DOHH2 (cell line): ENCODE measurements around the gene CCHCR1.

Experiments
- H3F3A ChIP-seq: fragments of 200-600 bp; sonication (generic), shearing (Covaris generic); 2 replicates; pipeline ENCODE4 v1.6.0; 2016; ENCODE audit warnings: antibody characterized with exemption, mild to moderate bottlenecking; ENCODE audit not compliant: control insufficient read depth, insufficient read depth
- H3K27ac ChIP-seq: fragments of 200-600 bp; sonication (generic); 2 replicates; pipeline ENCODE4 v1.5.1; 2014; ENCODE audit warnings: low read depth, mild to moderate bottlenecking, low read length, moderate library complexity
- H3K27me3 ChIP-seq: fragments of 200-600 bp; sonication (generic); 2 replicates; pipeline ENCODE4 v1.6.1; 2014; ENCODE audit warnings: mild to moderate bottlenecking, low read length, mixed read lengths; ENCODE audit not compliant: control insufficient read depth
- H3K36me3 ChIP-seq: fragments of 200-600 bp; sonication (generic); 2 replicates; pipeline ENCODE4 v1.6.1; 2014; ENCODE audit warnings: mild to moderate bottlenecking, low read length, moderate library complexity, mixed read lengths; ENCODE audit not compliant: control insufficient read depth
- H3K4me1 ChIP-seq: fragments of 200-600 bp; sonication (generic); 2 replicates; pipeline ENCODE4 v1.6.1; 2014; ENCODE audit warnings: mild to moderate bottlenecking, low read length, mixed read lengths; ENCODE audit not compliant: control insufficient read depth
- H3K4me2 ChIP-seq: fragments of 200-600 bp; sonication (generic); 2 replicates; pipeline ENCODE4 v1.6.0; 2014; ENCODE audit warnings: mild to moderate bottlenecking, low read length, moderate library complexity
- H3K4me3 ChIP-seq: fragments of 200-600 bp; sonication (generic); 2 replicates; pipeline ENCODE4 v1.5.1; 2014; ENCODE audit warnings: mild to moderate bottlenecking, low read length, mixed read lengths
- H3K79me2 ChIP-seq: fragments of 200-600 bp; sonication (generic); 2 replicates; pipeline ENCODE4 v1.6.1; 2014; ENCODE audit warnings: mild to moderate bottlenecking, low read length, mixed read lengths; ENCODE audit not compliant: control insufficient read depth
- H3K9me2 ChIP-seq: fragments of 200-600 bp; sonication (generic); replicated peaks from 2 replicates; pipeline ENCODE4 v1.6.1; 2014; ENCODE audit warnings: mild to moderate bottlenecking, low read length, mixed read lengths; ENCODE audit not compliant: control insufficient read depth
- H3K9me3 ChIP-seq: fragments of 200-600 bp; sonication (generic); 2 replicates; pipeline ENCODE4 v1.6.1; 2014; ENCODE audit warnings: antibody characterized with exemption, low read length, mixed read lengths; ENCODE audit not compliant: control insufficient read depth, insufficient read depth
- H4K20me1 ChIP-seq: fragments of 200-600 bp; sonication (generic); 2 replicates; pipeline ENCODE4 v1.6.0; 2014; ENCODE audit warnings: low read depth, mild to moderate bottlenecking, antibody characterized with exemption, low read length, moderate library complexity; ENCODE audit not compliant: control insufficient read depth, insufficient read depth
- EZH2phosphoT487 ChIP-seq: fragments of 200-600 bp; sonication (generic); IDR thresholded peaks from 2 replicates; pipeline ENCODE4 v1.6.1; 2017; ENCODE audit warnings: borderline replicate concordance, mild to moderate bottlenecking, antibody characterized with exemption, low read length, moderate library complexity, mixed read lengths
- TF ChIP-seq, protein P1 (sequence below): fragments of 200-600 bp; sonication (generic); IDR thresholded peaks from one replicate; pipeline ENCODE4 v1.5.1; 2014; ENCODE audit warnings: antibody characterized with exemption, mild to moderate bottlenecking, low read depth, low read length; ENCODE audit not compliant: poor library complexity, severe bottlenecking

Gene CCHCR1

GRCh38 chr6:31154436-31154835 is 3.2 kb downstream of the CCHCR1 start:
- Histone ChIP-seq H3K27me3 (no peaks in the 10 kb centered on the region), H3K36me3 (peaks cover 25% of the 10 kb centered on the region), H3K4me1 (peaks cover 11% of the 10 kb centered on the region), H3K79me2 (peaks cover 21% of the 10 kb centered on the region), H3K9me2 (no peaks in the 10 kb centered on the region), H3F3A (0 out of 2 replicates have a peak, but pooled peaks cover 2% of the 10 kb centered on the region), H3K4me2 (no peak overlapping the region), H4K20me1 (no peaks in the 10 kb centered on the region), H3K9me3 (no peaks in the 10 kb centered on the region), H3K4me3 (no peak overlapping the region), H3K27ac (no peak overlapping the region)
- TF ChIP-seq, protein P1, sequence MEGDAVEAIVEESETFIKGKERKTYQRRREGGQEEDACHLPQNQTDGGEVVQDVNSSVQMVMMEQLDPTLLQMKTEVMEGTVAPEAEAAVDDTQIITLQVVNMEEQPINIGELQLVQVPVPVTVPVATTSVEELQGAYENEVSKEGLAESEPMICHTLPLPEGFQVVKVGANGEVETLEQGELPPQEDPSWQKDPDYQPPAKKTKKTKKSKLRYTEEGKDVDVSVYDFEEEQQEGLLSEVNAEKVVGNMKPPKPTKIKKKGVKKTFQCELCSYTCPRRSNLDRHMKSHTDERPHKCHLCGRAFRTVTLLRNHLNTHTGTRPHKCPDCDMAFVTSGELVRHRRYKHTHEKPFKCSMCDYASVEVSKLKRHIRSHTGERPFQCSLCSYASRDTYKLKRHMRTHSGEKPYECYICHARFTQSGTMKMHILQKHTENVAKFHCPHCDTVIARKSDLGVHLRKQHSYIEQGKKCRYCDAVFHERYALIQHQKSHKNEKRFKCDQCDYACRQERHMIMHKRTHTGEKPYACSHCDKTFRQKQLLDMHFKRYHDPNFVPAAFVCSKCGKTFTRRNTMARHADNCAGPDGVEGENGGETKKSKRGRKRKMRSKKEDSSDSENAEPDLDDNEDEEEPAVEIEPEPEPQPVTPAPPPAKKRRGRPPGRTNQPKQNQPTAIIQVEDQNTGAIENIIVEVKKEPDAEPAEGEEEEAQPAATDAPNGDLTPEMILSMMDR: no peak
- TF ChIP-seq EZH2phosphoT487: no peak

- Histone ChIP-seq H3K79me2 (peaks cover 12% of the 10 kb centered on the region), H3K9me3 (no peaks in the 10 kb centered on the region), H3K27me3 (no peaks in the 10 kb centered on the region), H3K27ac (no peak overlapping the region), H3K4me1 (peaks cover 10% of the 10 kb centered on the region), H3K36me3 (peaks cover 20% of the 10 kb centered on the region), H3K4me2 (no peak overlapping the region), H3K4me3 (no peak overlapping the region), H3K9me2 (no peaks in the 10 kb centered on the region), H4K20me1 (no peaks in the 10 kb centered on the region), H3F3A (no peaks in the 10 kb centered on the region)
- TF ChIP-seq EZH2phosphoT487: no peak
Observed at GRCh38 chr6:31152781-31153180, 4.8 kb downstream of the CCHCR1 start.

DNA sequence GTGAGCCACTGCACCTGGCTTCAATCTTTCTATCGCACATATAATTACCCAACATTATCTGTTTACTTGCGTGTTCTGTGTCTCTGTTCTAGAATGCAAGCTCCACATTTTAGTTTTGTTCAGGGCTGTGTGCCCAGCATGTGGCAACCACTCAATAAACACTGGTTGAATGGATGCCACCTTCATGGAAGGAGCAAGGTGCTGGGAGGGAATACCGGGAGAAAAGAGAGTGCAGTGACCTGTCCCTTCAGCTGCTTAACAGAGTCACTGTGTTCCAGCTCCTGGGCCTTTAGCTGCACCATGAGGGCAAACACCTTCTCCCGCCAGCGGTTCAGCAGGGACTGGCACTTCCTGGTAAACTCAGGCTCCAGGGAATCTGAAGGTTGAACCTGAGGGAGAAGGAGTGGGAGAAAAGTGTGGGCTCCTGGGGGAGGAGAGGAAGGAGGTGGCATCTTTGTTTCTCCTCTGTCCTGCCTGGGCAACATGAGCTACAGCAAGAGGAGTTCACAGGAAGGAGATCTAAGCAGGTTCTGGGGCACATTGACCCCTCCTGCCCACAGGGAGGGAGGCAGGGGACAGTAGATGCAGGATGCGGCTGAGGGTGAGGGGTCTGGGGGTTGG is 7.7 kb downstream of the CCHCR1 start:
- Histone ChIP-seq H3F3A (no peaks in the 10 kb centered on the region), H3K4me2 (no peak overlapping the region), H3K9me3 (no peaks in the 10 kb centered on the region), H3K4me1 (no peaks in the 10 kb centered on the region), H3K4me3 (no peak overlapping the region), H4K20me1 (no peaks in the 10 kb centered on the region), H3K36me3 (peaks cover 5% of the 10 kb centered on the region; the same call in 1 of the 2 replicates), H3K9me2 (no peaks in the 10 kb centered on the region), H3K27me3 (no peaks in the 10 kb centered on the region), H3K79me2 (no peaks in the 10 kb centered on the region), H3K27ac (no peak overlapping the region)
- TF ChIP-seq, protein P1: no peak
- TF ChIP-seq EZH2phosphoT487: no peak

- no peaks in the 10 kb centered on the region for H3F3A ChIP-seq
- H3K79me2 ChIP-seq: no peaks in the 10 kb centered on the region
- TF ChIP-seq, protein P1: no peak
- no peak for TF ChIP-seq EZH2phosphoT487
- peaks cover 17% of the 10 kb centered on the region for H3K36me3 ChIP-seq
- no peak overlapping the region for H3K27ac ChIP-seq
- H3K4me2 ChIP-seq: no peak overlapping the region
- no peaks in the 10 kb centered on the region for H3K9me3 ChIP-seq
- H3K4me1 ChIP-seq: no peaks in the 10 kb centered on the region
- H3K9me2 ChIP-seq: no peaks in the 10 kb centered on the region
- no peaks in the 10 kb centered on the region for H3K27me3 ChIP-seq
- no peaks in the 10 kb centered on the region for H4K20me1 ChIP-seq
- no peak overlapping the region for H3K4me3 ChIP-seq
Observed at GRCh38 chr6:31145386-31145785, 12.2 kb downstream of the CCHCR1 start.
